ENCODE data around the gene ARID2. TPM values are rescaled to one million over a fixed set of nuclear protein-coding genes. Genes with fewer than 3 reads are reported as not detected.

Gene ARID2
- total RNA-seq, 2 donors from 2014 or later: 19.1 to 26.2 TPM

DNA sequence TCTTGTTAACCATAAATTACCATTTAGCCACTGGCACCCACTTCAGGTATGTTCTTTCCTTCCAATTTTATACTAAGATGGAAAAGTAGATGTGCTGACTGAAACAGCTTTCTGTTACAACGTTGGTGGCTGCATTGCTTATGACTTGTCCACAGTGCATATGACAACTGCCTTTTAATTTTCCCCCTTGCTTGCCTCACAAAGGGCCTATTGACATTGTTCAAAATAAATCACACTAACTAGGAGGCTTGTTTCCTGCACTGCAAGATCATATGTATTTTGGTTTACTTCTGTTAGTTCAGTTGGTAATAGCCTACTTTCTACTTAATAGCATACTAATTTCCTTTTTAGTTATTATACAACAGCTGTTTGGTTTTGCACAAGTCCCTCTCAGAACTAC lies 205.4 kb downstream of the ARID2 start:
- no peak overlapping the region for H3K27ac ChIP-seq

DNA sequence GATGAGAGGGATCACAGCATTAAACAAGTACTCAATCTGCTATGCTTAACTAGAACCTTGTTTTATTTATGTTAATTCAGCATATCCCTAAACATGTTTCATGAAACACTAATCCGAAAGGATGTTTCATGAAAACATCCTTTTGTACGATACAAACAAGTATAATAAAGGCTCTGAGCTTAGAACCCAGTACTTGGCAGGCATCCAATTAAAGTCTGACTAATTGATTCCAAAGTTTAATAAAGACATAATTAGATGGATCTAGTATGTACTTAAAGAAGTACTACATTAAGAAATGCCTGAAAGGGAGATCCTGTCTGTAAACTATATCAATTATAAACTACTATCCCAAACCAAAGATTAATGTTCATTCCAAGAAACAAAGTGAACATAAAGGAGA lies 209.1 kb downstream of the ARID2 start:
- Histone ChIP-seq H3K9me3 (no peaks in the 10 kb centered on the region), H3K27ac (no peak overlapping the region), H3K27me3 (no peaks in the 10 kb centered on the region), H3K4me3 (no peak overlapping the region), H3K36me3 (replicated peaks in 1 of 2; ENCODE audit: insufficient read depth in 1 of 2, low read depth in 2 of 2) (peaks cover 0 to 2% of the 10 kb centered on the region in 2 donors), H3K4me1 (no peaks in the 10 kb centered on the region)
- no peak for TF ChIP-seq CTCF (IDR thresholded peaks at IDR 0.05)
- no peak for TF ChIP-seq POLR2A (IDR thresholded peaks at IDR 0.05)
- ATAC-seq (no peak), DNase-seq (no peak)
- intact Hi-C loops (cut with DNase I): no loop called here
- WGBS, 2 donors: 88 to 93% methylated on average over 2 of the region's 2 CpGs

More for the DNA sequence above, 205.4 kb downstream of the ARID2 start:
- TF ChIP-seq CTCF (IDR thresholded peaks at IDR 0.05): no peak
- TF ChIP-seq POLR2A (IDR thresholded peaks at IDR 0.05): no peak
- no peak for ATAC-seq
- no peaks in the 10 kb centered on the region for H3K4me1 ChIP-seq
- intact Hi-C loops (cut with DNase I): no loop called here
- H3K36me3 ChIP-seq (replicated peaks in 1 of 2; ENCODE audit: insufficient read depth in 1 of 2, low read depth in 2 of 2): peaks cover 0 to 9% of the 10 kb centered on the region in 2 donors
- H3K9me3 ChIP-seq: no peaks in the 10 kb centered on the region
- H3K27me3 ChIP-seq: no peaks in the 10 kb centered on the region
- no peak overlapping the region for H3K4me3 ChIP-seq
- 18 to 29% methylated on average over 1 of the region's 1 CpG for WGBS, 2 donors
- no peak for DNase-seq

- 86 to 91% methylated on average over 2 of the region's 2 CpGs for WGBS, 2 donors
- intact Hi-C loops (cut with DNase I): no loop called here
- Histone ChIP-seq H3K27ac (no peak overlapping the region), H3K9me3 (no peaks in the 10 kb centered on the region), H3K27me3 (no peaks in the 10 kb centered on the region), H3K4me3 (no peak overlapping the region), H3K4me1 (no peaks in the 10 kb centered on the region), H3K36me3 (replicated peaks in 1 of 2; ENCODE audit: insufficient read depth in 1 of 2, low read depth in 2 of 2) (peaks cover 0 to 2% of the 10 kb centered on the region in 2 donors)
- TF ChIP-seq POLR2A (IDR thresholded peaks at IDR 0.05): no peak
- TF ChIP-seq CTCF (IDR thresholded peaks at IDR 0.05): no peak
- DNase-seq: no peak
- ATAC-seq: no peak
Observed at GRCh38 chr12:45939759-45940158, 210.3 kb downstream of the ARID2 start.

DNA sequence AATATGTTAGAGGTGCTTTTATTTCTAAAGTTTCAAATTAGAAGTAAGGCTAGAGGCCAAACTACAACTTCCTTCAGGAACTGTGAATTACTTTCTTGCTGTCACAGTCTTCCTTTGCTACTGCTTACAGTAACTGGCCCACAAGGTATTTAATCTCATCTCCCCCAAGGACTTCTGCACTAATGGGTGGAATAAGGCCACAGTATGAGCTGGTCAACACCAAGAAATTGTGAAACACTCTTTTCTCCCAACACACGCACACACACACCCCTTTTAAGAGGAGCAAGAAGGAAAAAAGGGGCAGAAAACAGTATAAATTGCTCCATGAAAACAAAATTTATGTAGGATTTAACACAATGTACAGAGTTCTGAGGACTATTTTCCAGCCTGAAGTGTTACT lies 215.3 kb downstream of the ARID2 start:
- 67 to 75% methylated on average over 1 of the region's 1 CpG for WGBS, 2 donors
- H3K27ac ChIP-seq: no peak overlapping the region
- no peak for DNase-seq
- no peaks in the 10 kb centered on the region for H3K27me3 ChIP-seq
- no peak overlapping the region for H3K4me3 ChIP-seq
- ATAC-seq: no peak
- H3K4me1 ChIP-seq: no peaks in the 10 kb centered on the region
- no peaks in the 10 kb centered on the region for H3K9me3 ChIP-seq
- TF ChIP-seq CTCF (IDR thresholded peaks at IDR 0.05) (no peak), POLR2A (IDR thresholded peaks at IDR 0.05) (no peak)
- peaks cover 0 to 9% of the 10 kb centered on the region in 2 donors for H3K36me3 ChIP-seq (replicated peaks in 1 of 2; ENCODE audit: insufficient read depth in 1 of 2, low read depth in 2 of 2)
- intact Hi-C loops (cut with DNase I): no loop called here

DNA sequence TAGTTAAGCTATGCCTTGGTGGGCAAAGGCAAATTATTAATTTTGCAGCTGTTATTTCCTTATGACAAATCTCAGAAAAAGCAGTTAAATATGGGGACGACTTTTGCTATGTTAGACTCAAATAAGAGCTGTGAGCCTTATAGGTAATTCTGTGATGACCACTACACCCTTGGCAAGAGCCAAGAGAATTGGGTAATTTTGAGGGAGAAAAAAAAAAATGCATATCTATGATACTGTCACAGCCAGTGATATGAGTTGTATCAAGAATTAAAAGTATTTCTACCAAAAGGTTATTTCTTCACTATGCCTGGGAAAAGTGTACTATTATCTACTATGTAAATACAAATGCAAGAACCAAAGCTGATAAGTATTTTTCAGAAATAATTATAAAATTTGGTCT lies 216.9 kb downstream of the ARID2 start:
- Histone ChIP-seq H3K4me3 (no peak overlapping the region), H3K4me1 (no peaks in the 10 kb centered on the region), H3K36me3 (replicated peaks in 1 of 2; ENCODE audit: insufficient read depth in 1 of 2, low read depth in 2 of 2) (peaks cover 0 to 9% of the 10 kb centered on the region in 2 donors), H3K27me3 (no peaks in the 10 kb centered on the region), H3K9me3 (no peaks in the 10 kb centered on the region), H3K27ac (no peak overlapping the region)
- 83 to 94% methylated on average over 1 of the region's 1 CpG for WGBS, 2 donors
- TF ChIP-seq CTCF (IDR thresholded peaks at IDR 0.05): no peak
- intact Hi-C loops (cut with DNase I): no loop called here
- DNase-seq: no peak
- no peak for ATAC-seq

Data from body of pancreas (tissue), 4 donors.